Aorta (tissue), 5 donors: Measurements from ENCODE around the gene SLC35F1. TPM values are rescaled to one million over a fixed set of nuclear protein-coding genes. Genes with fewer than 3 reads are reported as not detected.
A peak's percentile ranks its signal among the peaks of the same experiment; 100 is the strongest.

Experiments
- ATAC-seq: fragments of 200-7000 bp; cut with Tn5 transposase; one replicate; pipeline ENCODE4 v1.9.1; 2022; ENCODE audit warnings: moderate library complexity; ENCODE audit not compliant: low FRiP score
- DNase-seq, 2 donors: peaks; one replicate each; pipeline ENCODE4 v3.0.0-alpha.2; 2020
- H3K27ac ChIP-seq, 2 donors: one replicate each; pipeline ENCODE4 v1.5.1; 2013; ENCODE audit warnings: low read length in 2 of 2, mild to moderate bottlenecking in 2 of 2, moderate library complexity in 2 of 2, control low read depth in 1 of 2, inconsistent platforms in 1 of 2, low read depth in 1 of 2
- H3K27me3 ChIP-seq, 2 donors: one replicate each; pipeline ENCODE4 v1.6.1; 2013; ENCODE audit warnings: control low read depth in 1 of 2, low read length in 1 of 2, mild to moderate bottlenecking in 1 of 2, moderate library complexity in 1 of 2; ENCODE audit not compliant: insufficient read depth in 2 of 2, control insufficient read depth in 1 of 2
- H3K36me3 ChIP-seq, 2 donors: one replicate each; pipeline ENCODE4 v1.6.1; 2013; ENCODE audit warnings: control low read depth in 1 of 2, low read length in 1 of 2, mild to moderate bottlenecking in 1 of 2; ENCODE audit not compliant: insufficient read depth in 2 of 2, control insufficient read depth in 1 of 2
- H3K4me1 ChIP-seq, 2 donors: one replicate each; pipeline ENCODE4 v1.6.1; 2013; ENCODE audit warnings: low read length in 2 of 2, control low read depth in 1 of 2, mild to moderate bottlenecking in 1 of 2, moderate library complexity in 1 of 2; ENCODE audit not compliant: insufficient read depth in 2 of 2, control insufficient read depth in 1 of 2
- H3K4me3 ChIP-seq, 2 donors: one replicate each; pipeline ENCODE4 v1.5.1; 2013; ENCODE audit warnings: low read length in 2 of 2, control low read depth in 1 of 2, mild to moderate bottlenecking in 1 of 2
- H3K9me3 ChIP-seq: one replicate; pipeline ENCODE4 v1.6.1; 2013; ENCODE audit warnings: mild to moderate bottlenecking, low read length; ENCODE audit not compliant: control insufficient read depth
- WGBS, 2 donors: extraction: QIAGEN DNeasy Blood & Tissue Kit; methylation state at CpG; one replicate each; pipeline ENCODE4 v1.1.7; 2013; 5-methylcytosine and 5-hydroxymethylcytosine counted together
- intact Hi-C, 2 donors: fragments of 100-400 bp; cut with DNase I; formaldehyde crosslinking; loops; one replicate each; pipeline versions ENCODE4 v1.14.2 to v1.15.0; 2022
- polyA plus RNA-seq, 2 donors: library from polyadenylated mRNA; stranded (reverse); fragments of 200-250 nt; gene quantifications; one replicate each; pipeline ENCODE4 v1.2.3, GENCODE V29; 2013
- total RNA-seq, 2 donors: library from RNA; stranded (reverse); fragmentation: NEBNext Ultra II Directional; extraction: Animal tissue kit (Norgen Biotek cat#: 25700); gene quantifications; one replicate each; pipeline ENCODE4 v1.2.1, GENCODE V29; 2021
- donor health status: healthy with polysubstance abuse.
- donor health status: Bipolar disorder and iron deficiency.
- donor health status: DM: no; HTN: no; CAD: no.
- donor health status: DM: no; HTN: no; CAD: no.
- donor health status: DM: yes; HTN: yes; CAD: no.

SLC35F1 gene
- total and polyA plus RNA-seq, 4 donors: 0.59 to 1.9 (median 1.2) TPM

DNA sequence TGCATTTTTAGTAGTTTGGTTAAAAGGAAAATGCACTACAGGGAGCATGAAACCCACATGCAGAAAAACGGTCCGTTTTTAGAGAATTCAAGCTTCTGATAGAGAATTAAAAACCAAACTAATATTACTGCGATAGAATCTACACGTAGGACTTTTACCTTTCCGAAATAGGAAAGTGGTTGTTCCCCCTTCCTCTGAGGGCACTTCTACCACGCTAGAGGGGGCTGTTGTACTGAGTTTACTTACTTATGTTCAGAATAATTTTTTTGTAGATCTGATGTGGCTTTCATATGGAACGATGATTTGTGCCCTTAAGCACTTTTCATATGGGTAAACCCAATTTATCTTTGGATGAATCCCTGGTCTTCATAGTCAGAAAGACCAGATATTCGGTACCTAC, 376.7 kb downstream of the SLC35F1 start:
- Histone ChIP-seq H3K27ac (no peak overlapping the region), H3K36me3 (no peaks in the 10 kb centered on the region), H3K27me3 (no peaks in the 10 kb centered on the region), H3K4me3 (no peak overlapping the region), H3K4me1 (peaks cover 2 to 12% of the 10 kb centered on the region in 2 donors), H3K9me3 (no peaks in the 10 kb centered on the region)
- intact Hi-C loops: loop anchor here (2.0 to 5.0 kb wide), 5 partner anchors 225 to 494 kb away; no protein-coding TSS in a partner anchor
- ATAC-seq (peak; percentile 78), DNase-seq (no peak)
- 6 to 7% methylated on average over 8 of the region's 8 CpGs for WGBS, 2 donors

DNA sequence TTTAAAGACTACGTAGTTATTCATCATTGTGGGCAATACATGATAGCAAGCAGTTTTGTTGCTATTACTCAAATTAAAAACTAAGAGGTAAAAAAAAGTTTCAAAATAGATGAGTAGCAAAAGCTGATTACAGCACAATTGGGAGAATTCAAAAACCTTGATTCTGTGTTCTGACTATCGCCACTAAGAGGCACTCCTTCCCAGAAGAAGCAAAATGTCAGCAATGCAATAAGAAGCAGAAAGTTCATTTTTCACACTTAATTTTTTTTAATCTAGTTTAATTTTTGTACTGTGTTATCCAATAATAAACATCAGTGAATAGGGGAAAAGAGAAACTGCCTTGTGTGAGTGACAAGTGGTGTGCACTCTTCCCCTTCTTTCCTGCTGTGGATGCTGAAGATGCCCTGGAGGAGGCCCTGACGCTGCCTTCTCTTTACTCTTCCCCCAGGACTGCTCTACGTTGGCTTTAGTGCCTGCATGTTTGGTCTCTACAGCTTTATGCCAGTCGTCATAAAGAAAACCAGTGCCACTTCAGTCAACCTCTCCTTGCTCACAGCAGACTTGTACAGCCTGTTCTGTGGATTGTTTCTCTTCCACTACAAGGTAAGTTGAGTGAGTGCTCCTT, 377.8 kb downstream of the SLC35F1 start:
- intact Hi-C loops: loop anchor here (2.0 to 5.0 kb wide), 9 partner anchors 42 to 492 kb away; no protein-coding TSS in a partner anchor
- Histone ChIP-seq H3K27ac (peak overlapping the region; percentile 65 to 91), H3K9me3 (no peaks in the 10 kb centered on the region), H3K27me3 (no peaks in the 10 kb centered on the region), H3K4me3 (no peak overlapping the region), H3K4me1 (peaks cover 2 to 12% of the 10 kb centered on the region in 2 donors), H3K36me3 (no peaks in the 10 kb centered on the region)
- 19 to 27% methylated on average over 5 of the region's 5 CpGs for WGBS, 2 donors
- DNase-seq (no peak), ATAC-seq (peak; percentile 76)

DNA sequence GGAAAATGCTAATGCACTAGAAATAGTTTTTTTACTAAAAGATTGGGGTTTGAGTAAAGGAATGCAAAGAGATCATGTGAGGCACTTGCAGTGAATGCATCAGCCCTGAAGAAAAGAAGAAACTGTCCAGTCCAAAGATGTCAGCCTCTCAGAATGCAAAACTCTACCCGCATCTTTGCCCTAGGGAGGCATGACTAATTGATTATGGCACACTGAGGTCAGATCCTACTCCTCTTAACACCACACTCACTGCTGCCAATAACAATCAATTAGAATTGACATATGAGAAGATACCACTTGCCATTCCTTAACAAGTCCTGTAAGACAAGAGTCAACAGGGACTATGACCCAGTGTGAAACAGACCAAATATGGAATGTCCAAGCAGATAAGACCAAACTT, 378.7 kb downstream of the SLC35F1 start:
- Histone ChIP-seq H3K36me3 (no peaks in the 10 kb centered on the region), H3K9me3 (no peaks in the 10 kb centered on the region), H3K4me3 (no peak overlapping the region), H3K4me1 (peaks cover 2 to 12% of the 10 kb centered on the region in 2 donors), H3K27ac (peak overlapping the region; percentile 13 to 51), H3K27me3 (no peaks in the 10 kb centered on the region)
- DNase-seq: no peak
- intact Hi-C loops: loop anchor here (2.0 to 5.0 kb wide), 8 partner anchors 42 to 492 kb away; no protein-coding TSS in a partner anchor
- no peak for ATAC-seq
- WGBS, 2 donors: 51 to 56% methylated on average over 1 of the region's 1 CpG

DNA sequence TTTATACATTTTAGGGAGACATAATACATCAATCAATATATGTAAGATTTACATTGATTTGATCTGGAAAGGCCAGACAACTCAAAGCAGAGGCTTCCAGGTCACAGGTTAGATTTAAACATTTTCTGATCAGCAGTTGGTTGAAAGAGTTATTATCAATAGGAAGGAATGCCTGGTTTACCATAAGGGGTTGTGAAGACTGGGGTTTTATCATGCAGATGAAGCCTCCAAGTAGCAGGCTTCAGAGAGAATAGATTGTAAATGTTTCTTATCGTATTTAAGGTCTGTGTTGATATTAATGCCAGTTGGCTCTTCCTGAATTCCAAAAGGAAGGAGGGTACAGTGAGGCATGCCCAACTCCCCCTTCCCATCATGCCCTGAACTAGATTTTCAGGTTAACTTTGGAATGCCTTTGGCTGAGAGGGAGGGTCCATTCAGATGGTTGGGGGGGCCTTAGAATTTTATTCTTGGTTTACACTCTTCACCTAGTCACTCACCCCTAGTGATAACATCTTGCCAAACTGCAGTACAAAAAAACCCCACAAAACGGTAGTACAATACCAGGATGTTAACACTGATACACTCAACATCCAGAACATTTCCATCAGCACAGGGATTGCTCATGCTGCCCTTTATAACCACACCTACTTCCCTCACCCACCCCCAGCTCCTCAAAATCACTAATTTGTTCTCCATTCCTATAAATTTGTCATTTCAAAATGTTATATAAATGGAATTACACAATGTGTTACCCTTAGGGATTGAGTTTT, 381.5 kb downstream of the SLC35F1 start:
- Histone ChIP-seq H3K9me3 (no peaks in the 10 kb centered on the region), H3K36me3 (no peaks in the 10 kb centered on the region), H3K27ac (no peak overlapping the region), H3K27me3 (no peaks in the 10 kb centered on the region), H3K4me1 (peaks cover 3 to 21% of the 10 kb centered on the region in 2 donors), H3K4me3 (no peak overlapping the region)
- WGBS, 2 donors: 17 to 25% methylated on average over 2 of the region's 2 CpGs
- no peak for ATAC-seq
- intact Hi-C loops: loop anchor here (2.0 to 5.0 kb wide), 6 partner anchors 39 to 489 kb away; no protein-coding TSS in a partner anchor
- DNase-seq: no peak

DNA sequence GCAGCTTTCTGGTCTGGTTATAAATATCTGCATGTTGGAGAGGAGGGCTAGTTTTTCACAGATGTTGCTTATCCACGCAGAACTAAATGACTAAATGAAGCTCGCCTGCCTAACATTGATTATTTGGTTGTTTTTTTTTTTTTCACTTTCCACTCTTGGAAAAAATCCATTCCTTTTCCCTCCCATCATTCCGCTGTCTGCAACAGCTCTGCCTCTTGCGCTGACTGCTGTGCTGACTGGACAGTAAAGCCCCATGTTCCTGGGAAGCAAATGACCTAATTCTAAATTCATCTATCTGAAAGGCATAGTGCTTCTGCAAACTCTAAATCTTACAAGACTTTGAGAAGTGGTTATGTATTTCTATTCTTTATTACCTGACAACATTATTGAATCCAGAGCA, 385.5 kb downstream of the SLC35F1 start:
- WGBS, 2 donors: 27 to 57% methylated on average over 4 of the region's 4 CpGs
- intact Hi-C loops: loop anchor here in 1 of 2 donors (10.0 kb wide), 1 partner anchor 92 kb away; no protein-coding TSS in a partner anchor

DNA sequence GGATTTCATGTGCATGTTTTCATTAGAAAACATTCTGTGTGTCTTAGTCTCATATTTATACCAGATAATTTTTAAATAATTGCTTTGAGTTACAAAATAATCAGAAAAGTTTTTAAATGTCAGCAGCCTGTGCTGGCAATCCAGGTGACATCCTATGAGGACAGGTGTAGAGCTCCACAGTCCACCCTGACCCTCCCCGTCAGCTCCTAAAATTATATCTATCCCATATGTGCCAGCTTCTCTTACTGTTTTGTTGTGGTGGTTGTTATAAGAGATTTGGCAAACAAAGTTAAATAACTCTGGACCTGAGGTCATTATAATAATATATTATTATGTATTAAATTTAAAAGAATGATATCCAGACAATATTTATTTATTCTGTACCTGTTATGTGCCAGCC, 387.8 kb downstream of the SLC35F1 start:
- Histone ChIP-seq H3K4me3 (no peak overlapping the region), H3K36me3 (no peaks in the 10 kb centered on the region), H3K9me3 (no peaks in the 10 kb centered on the region), H3K4me1 (peaks cover 10 to 14% of the 10 kb centered on the region in 2 donors), H3K27me3 (no peaks in the 10 kb centered on the region), H3K27ac (peak overlapping the region in 1 of 2 donors; percentile 83)
- WGBS, 2 donors: 6 to 14% methylated on average over 1 of the region's 1 CpG
- DNase-seq: no peak
- no peak for ATAC-seq
- intact Hi-C loops: loop anchor here in 1 of 2 donors (10.0 kb wide), 1 partner anchor 90 kb away; no protein-coding TSS in a partner anchor

More for the DNA sequence above, 385.5 kb downstream of the SLC35F1 start:
- Histone ChIP-seq H3K36me3 (no peaks in the 10 kb centered on the region), H3K27me3 (no peaks in the 10 kb centered on the region), H3K27ac (peak overlapping the region; percentile 60 to 87), H3K4me3 (no peak overlapping the region), H3K9me3 (no peaks in the 10 kb centered on the region), H3K4me1 (peaks cover 12 to 14% of the 10 kb centered on the region in 2 donors)
- DNase-seq: no peak
- no peak for ATAC-seq

DNA sequence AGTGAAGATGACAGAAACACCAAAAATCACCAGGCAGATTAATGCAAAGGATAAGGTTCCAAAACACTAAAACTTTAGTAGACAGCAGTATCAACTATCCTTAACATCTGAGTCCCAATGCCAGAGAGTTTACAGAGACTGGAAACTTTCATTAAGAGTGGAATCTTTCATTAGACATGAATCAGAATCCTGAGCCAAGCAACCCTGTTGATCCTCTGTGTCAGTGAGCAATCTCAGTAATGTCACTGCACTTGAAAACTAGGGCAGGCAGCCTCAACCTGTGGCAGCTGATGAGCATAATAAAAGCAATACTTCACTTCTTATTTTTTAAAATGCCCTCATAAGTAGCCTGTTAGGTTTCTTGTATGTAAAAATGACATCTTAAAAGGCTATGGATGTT, 388.3 kb downstream of the SLC35F1 start:
- no peaks in the 10 kb centered on the region for H3K36me3 ChIP-seq
- no peaks in the 10 kb centered on the region for H3K9me3 ChIP-seq
- ATAC-seq (no peak), DNase-seq (no peak)
- H3K27ac ChIP-seq: peak overlapping the region; percentile 88 to 100
- no peak overlapping the region for H3K4me3 ChIP-seq
- H3K4me1 ChIP-seq: peaks cover 10 to 14% of the 10 kb centered on the region in 2 donors
- H3K27me3 ChIP-seq: no peaks in the 10 kb centered on the region
- intact Hi-C loops: loop anchor here in 1 of 2 donors (10.0 kb wide), 1 partner anchor 89 kb away; no protein-coding TSS in a partner anchor

DNA sequence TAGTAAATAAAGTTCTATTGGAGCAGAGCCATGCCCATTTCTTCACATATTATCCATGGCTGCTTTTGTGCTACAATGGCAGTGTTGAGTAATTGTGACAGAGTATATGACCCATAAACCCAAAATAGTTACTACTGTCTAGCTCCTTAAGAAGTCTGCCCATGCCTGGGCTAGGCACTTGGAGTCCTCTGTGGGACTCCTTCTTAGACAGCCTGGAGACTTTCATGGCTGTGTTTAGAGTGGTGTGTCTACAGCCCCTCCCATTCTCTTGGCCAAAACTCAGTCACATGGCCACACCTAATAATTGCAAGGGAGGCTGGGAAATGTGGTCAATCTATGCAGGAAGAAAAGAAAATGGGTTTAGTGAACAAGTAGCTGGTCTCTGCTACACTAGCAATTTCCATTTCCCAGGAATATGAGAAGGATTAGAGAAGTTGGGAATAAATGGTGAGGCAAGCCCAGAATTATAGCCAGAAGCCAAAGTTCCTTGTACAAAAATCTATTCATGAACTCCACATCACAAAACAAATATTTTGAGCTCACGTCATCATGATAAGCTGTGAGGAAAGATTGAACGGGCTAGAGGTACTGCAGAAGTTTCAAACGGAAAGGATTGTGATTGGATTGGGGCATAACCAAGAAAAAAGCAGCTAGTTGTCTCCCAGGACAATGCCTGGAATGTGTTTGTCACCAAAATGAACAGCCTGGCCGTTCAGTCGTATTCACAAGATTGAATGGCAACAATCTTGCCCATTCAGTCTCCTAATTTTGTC, 389.3 kb downstream of the SLC35F1 start:
- H3K4me3 ChIP-seq: no peak overlapping the region
- H3K36me3 ChIP-seq: no peaks in the 10 kb centered on the region
- H3K27me3 ChIP-seq: no peaks in the 10 kb centered on the region
- intact Hi-C loops: loop anchor here in 1 of 2 donors (1.0 to 10.0 kb wide), 2 partner anchors 21 to 88 kb away; no protein-coding TSS in a partner anchor
- H3K27ac ChIP-seq: peak overlapping the region; percentile 88 to 100
- ATAC-seq: peak; percentile 77
- no peaks in the 10 kb centered on the region for H3K9me3 ChIP-seq
- 1 to 8% methylated on average over 5 of the region's 5 CpGs for WGBS, 2 donors
- peaks cover 10 to 14% of the 10 kb centered on the region in 2 donors for H3K4me1 ChIP-seq
- DNase-seq: no peak
